ENCODE results near the gene C3orf38.

The C3orf38 gene

DNA sequence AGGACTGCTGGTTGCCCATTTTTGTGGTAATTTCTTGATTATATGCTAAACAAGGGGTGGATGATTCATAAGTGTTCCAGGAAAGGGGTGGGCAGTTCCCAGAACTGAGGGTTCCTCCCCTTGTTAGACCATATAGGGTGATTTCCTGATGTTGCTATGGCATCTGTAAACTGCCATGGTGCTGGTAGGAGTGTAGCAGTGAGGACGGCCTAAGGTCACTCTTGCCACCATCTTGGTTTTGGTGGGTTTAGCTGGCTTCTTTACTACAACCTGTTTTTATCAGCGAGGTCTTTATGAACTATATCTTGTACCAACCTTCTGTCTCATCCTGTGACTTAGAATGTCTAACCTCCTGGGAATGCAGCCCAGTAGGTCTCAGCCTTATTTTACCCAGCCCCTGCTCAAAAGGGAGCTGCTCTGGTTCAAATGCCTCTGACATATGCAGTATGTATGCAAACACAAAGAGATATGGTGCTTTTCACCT, 46.2 kb downstream of the C3orf38 start:
- H3K27me3 ChIP-seq: no peaks in the 10 kb centered on the region
- TF ChIP-seq, protein P1, sequence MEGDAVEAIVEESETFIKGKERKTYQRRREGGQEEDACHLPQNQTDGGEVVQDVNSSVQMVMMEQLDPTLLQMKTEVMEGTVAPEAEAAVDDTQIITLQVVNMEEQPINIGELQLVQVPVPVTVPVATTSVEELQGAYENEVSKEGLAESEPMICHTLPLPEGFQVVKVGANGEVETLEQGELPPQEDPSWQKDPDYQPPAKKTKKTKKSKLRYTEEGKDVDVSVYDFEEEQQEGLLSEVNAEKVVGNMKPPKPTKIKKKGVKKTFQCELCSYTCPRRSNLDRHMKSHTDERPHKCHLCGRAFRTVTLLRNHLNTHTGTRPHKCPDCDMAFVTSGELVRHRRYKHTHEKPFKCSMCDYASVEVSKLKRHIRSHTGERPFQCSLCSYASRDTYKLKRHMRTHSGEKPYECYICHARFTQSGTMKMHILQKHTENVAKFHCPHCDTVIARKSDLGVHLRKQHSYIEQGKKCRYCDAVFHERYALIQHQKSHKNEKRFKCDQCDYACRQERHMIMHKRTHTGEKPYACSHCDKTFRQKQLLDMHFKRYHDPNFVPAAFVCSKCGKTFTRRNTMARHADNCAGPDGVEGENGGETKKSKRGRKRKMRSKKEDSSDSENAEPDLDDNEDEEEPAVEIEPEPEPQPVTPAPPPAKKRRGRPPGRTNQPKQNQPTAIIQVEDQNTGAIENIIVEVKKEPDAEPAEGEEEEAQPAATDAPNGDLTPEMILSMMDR (IDR thresholded peaks at IDR 0.05): no peak
- no peaks in the 10 kb centered on the region for H3K36me3 ChIP-seq
- no peaks in the 10 kb centered on the region for H3K9me3 ChIP-seq
- no peak overlapping the region for H3K4me3 ChIP-seq
- no peak overlapping the region for H3K27ac ChIP-seq
- no peak for DNase-seq
- H3K4me1 ChIP-seq: no peaks in the 10 kb centered on the region
- intact Hi-C loops (cut with DNase I; ENCODE audit: low total_unique reads): no loop called here

- Histone ChIP-seq H3K4me3 (no peak overlapping the region), H3K4me1 (no peaks in the 10 kb centered on the region), H3K36me3 (no peaks in the 10 kb centered on the region), H3K9me3 (no peaks in the 10 kb centered on the region), H3K27ac (no peak overlapping the region), H3K27me3 (no peaks in the 10 kb centered on the region)
- intact Hi-C loops (cut with DNase I; ENCODE audit: low total_unique reads): no loop called here
- TF ChIP-seq, protein P1 (IDR thresholded peaks at IDR 0.05): no peak
- no peak for DNase-seq
Measured at GRCh38 chr3:88198121-88198520, 48.4 kb downstream of the C3orf38 start.

GRCh38 chr3:88203642-88204055, 53.9 kb downstream of the C3orf38 start:
- TF ChIP-seq, protein P1 (IDR thresholded peaks at IDR 0.05): peak; percentile 61 to 81
- Histone ChIP-seq H3K27me3 (no peaks in the 10 kb centered on the region), H3K4me1 (no peaks in the 10 kb centered on the region), H3K36me3 (no peaks in the 10 kb centered on the region), H3K9me3 (no peaks in the 10 kb centered on the region), H3K4me3 (no peak overlapping the region), H3K27ac (no peak overlapping the region)
- peak; percentile 71 to 78 for DNase-seq
- intact Hi-C loops (cut with DNase I; ENCODE audit: low total_unique reads): loop anchor here (5.0 kb wide), 1 partner anchor 1979 kb away; no protein-coding TSS in a partner anchor
